SK-N-SH treated with all-trans-retinoic acid at 6 μM for 48 hours (cell line): ENCODE data around the gene LGR5.
A peak's percentile ranks its signal among the peaks of the same experiment; 100 is the strongest.

Experiments
- ATAC-seq: fragments of 200-7000 bp; cut with Tn5 transposase; 3 replicates; pipeline ENCODE4 v1.9.1; 2020; ENCODE audit warnings: mild to moderate bottlenecking, moderate library complexity
- ARNTL ChIP-seq: fragments of 450-650 bp; formaldehyde crosslinking; IDR thresholded peaks from 2 replicates; pipeline ENCODE4 v1.5.0; 2020; ENCODE audit warnings: low read depth, mild to moderate bottlenecking, moderate library complexity, borderline replicate concordance
- BACH2 ChIP-seq: fragments of 250-450 bp; sonication (Bioruptor Pico); IDR thresholded peaks from 2 replicates; pipeline ENCODE4 v1.9.0; 2021; ENCODE audit warnings: mild to moderate bottlenecking, borderline replicate concordance
- CSDC2 ChIP-seq: fragments of 250-450 bp; sonication (Bioruptor Pico); IDR thresholded peaks from 2 replicates; pipeline ENCODE4 v1.5.0; 2020; ENCODE audit warnings: mild to moderate bottlenecking, moderate library complexity
- CSRNP3 ChIP-seq: fragments of 250-450 bp; sonication (Bioruptor Pico); IDR thresholded peaks from 2 replicates; pipeline ENCODE4 v1.5.1; 2021; ENCODE audit warnings: mild to moderate bottlenecking, moderate library complexity
- ESRRG ChIP-seq: fragments of 250-450 bp; sonication (Bioruptor Pico); IDR thresholded peaks from 2 replicates; pipeline ENCODE4 v1.6.1; 2021; ENCODE audit warnings: mild to moderate bottlenecking
- GLIS3 ChIP-seq: fragments of 250-450 bp; sonication (Bioruptor Pico); IDR thresholded peaks from 2 replicates; pipeline ENCODE4 v1.5.0; 2020; ENCODE audit warnings: mild to moderate bottlenecking, moderate library complexity
- ISL1 ChIP-seq: fragments of 250-450 bp; sonication (Bioruptor Pico); IDR thresholded peaks from 2 replicates; pipeline ENCODE4 v2.1.2; 2022; ENCODE audit warnings: mild to moderate bottlenecking, moderate library complexity
- OSR1 ChIP-seq: fragments of 250-450 bp; sonication (Bioruptor Pico); IDR thresholded peaks from 2 replicates; pipeline ENCODE4 v1.8.0; 2022; ENCODE audit warnings: moderate library complexity, mild to moderate bottlenecking, inconsistent platforms
- PPARA ChIP-seq: fragments of 250-450 bp; sonication (Bioruptor Pico); IDR thresholded peaks from 2 replicates; pipeline ENCODE4 v1.5.0; 2020; ENCODE audit warnings: mild to moderate bottlenecking, borderline replicate concordance
- RARB ChIP-seq: fragments of 250-450 bp; sonication (Bioruptor Pico); IDR thresholded peaks from 2 replicates; pipeline ENCODE4 v1.8.0; 2021; ENCODE audit warnings: mild to moderate bottlenecking, moderate library complexity
- SNAI2 ChIP-seq: fragments of 250-450 bp; sonication (Bioruptor Pico); IDR thresholded peaks from 2 replicates; pipeline ENCODE4 v1.5.0; 2020; ENCODE audit warnings: mild to moderate bottlenecking, moderate library complexity
- TCF4 ChIP-seq: fragments of 250-450 bp; sonication (Bioruptor Pico); IDR thresholded peaks from 2 replicates; pipeline ENCODE4 v1.8.0; 2021; ENCODE audit warnings: mild to moderate bottlenecking, moderate library complexity, borderline replicate concordance
- TOX ChIP-seq: fragments of 250-450 bp; sonication (Bioruptor Pico); IDR thresholded peaks from 2 replicates; pipeline ENCODE4 v1.8.0; 2021; ENCODE audit warnings: mild to moderate bottlenecking, moderate library complexity, borderline replicate concordance
- TSHZ2 ChIP-seq: fragments of 250-450 bp; sonication (Bioruptor Pico); IDR thresholded peaks from 2 replicates; pipeline ENCODE4 v1.5.0; 2020; ENCODE audit warnings: mild to moderate bottlenecking, moderate library complexity
- ZC3H10 ChIP-seq: fragments of 250-450 bp; sonication (Bioruptor Pico); IDR thresholded peaks from 2 replicates; pipeline ENCODE4 v1.5.1; 2021; ENCODE audit warnings: mild to moderate bottlenecking, moderate library complexity
- ZFP3 ChIP-seq: fragments of 250-450 bp; sonication (Bioruptor Pico); IDR thresholded peaks from 2 replicates; pipeline ENCODE4 v1.5.0; 2020; ENCODE audit warnings: mild to moderate bottlenecking, moderate library complexity
- ZFP30 ChIP-seq: fragments of 450-650 bp; formaldehyde crosslinking; IDR thresholded peaks from 2 replicates; pipeline ENCODE4 v1.5.0; 2022; ENCODE audit warnings: mild to moderate bottlenecking, moderate library complexity
- ZNF70 ChIP-seq: fragments of 450-650 bp; formaldehyde crosslinking; IDR thresholded peaks from 2 replicates; pipeline ENCODE4 v1.5.0; 2020; ENCODE audit warnings: mild to moderate bottlenecking, moderate library complexity
- ZNF8 ChIP-seq: fragments of 450-650 bp; formaldehyde crosslinking; IDR thresholded peaks from 2 replicates; pipeline ENCODE4 v1.5.0; 2020; ENCODE audit warnings: mild to moderate bottlenecking, moderate library complexity
- TF ChIP-seq, protein P1 (sequence below): fragments of 250-450 bp; sonication (Bioruptor Pico); IDR thresholded peaks from 2 replicates; pipeline ENCODE4 v1.8.0; 2021; ENCODE audit warnings: low read depth, mild to moderate bottlenecking, moderate library complexity, borderline replicate concordance
- TF ChIP-seq, protein P2 (sequence below): fragments of 250-450 bp; sonication (Bioruptor Pico); IDR thresholded peaks from 2 replicates; pipeline ENCODE4 v1.5.1; 2020; ENCODE audit warnings: low read depth, mild to moderate bottlenecking, moderate library complexity
- TF ChIP-seq, protein P3 (sequence below): fragments of 250-450 bp; sonication (Bioruptor Pico); IDR thresholded peaks from 2 replicates; pipeline ENCODE4 v1.8.0; 2020; ENCODE audit warnings: mild to moderate bottlenecking, moderate library complexity, borderline replicate concordance

LGR5 gene

GRCh38 chr12:71475280-71475679, 35.7 kb downstream of the LGR5 start:
- no peak for ATAC-seq
- TF ChIP-seq ZFP3 (CRISPR knock-in tag): no peak
- no peak for TF ChIP-seq ZNF70
- TF ChIP-seq TSHZ2: no peak
- TF ChIP-seq OSR1 (CRISPR knock-in tag): no peak
- TF ChIP-seq ZFP30 (CRISPR knock-in tag): no peak
- no peak for TF ChIP-seq BACH2 (CRISPR knock-in tag)
- TF ChIP-seq ARNTL: no peak
- TF ChIP-seq, protein P1, sequence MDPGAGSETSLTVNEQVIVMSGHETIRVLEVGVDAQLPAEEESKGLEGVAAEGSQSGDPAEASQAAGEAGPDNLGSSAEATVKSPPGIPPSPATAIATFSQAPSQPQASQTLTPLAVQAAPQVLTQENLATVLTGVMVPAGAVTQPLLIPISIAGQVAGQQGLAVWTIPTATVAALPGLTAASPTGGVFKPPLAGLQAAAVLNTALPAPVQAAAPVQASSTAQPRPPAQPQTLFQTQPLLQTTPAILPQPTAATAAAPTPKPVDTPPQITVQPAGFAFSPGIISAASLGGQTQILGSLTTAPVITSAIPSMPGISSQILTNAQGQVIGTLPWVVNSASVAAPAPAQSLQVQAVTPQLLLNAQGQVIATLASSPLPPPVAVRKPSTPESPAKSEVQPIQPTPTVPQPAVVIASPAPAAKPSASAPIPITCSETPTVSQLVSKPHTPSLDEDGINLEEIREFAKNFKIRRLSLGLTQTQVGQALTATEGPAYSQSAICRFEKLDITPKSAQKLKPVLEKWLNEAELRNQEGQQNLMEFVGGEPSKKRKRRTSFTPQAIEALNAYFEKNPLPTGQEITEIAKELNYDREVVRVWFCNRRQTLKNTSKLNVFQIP: no peak
- no peak for TF ChIP-seq SNAI2 (CRISPR knock-in tag)
- no peak for TF ChIP-seq GLIS3 (CRISPR knock-in tag)
- no peak for TF ChIP-seq CSDC2 (CRISPR knock-in tag)
- no peak for TF ChIP-seq ZNF8 (CRISPR knock-in tag)
- TF ChIP-seq ZC3H10 (CRISPR knock-in tag): no peak
- TF ChIP-seq, protein P2, sequence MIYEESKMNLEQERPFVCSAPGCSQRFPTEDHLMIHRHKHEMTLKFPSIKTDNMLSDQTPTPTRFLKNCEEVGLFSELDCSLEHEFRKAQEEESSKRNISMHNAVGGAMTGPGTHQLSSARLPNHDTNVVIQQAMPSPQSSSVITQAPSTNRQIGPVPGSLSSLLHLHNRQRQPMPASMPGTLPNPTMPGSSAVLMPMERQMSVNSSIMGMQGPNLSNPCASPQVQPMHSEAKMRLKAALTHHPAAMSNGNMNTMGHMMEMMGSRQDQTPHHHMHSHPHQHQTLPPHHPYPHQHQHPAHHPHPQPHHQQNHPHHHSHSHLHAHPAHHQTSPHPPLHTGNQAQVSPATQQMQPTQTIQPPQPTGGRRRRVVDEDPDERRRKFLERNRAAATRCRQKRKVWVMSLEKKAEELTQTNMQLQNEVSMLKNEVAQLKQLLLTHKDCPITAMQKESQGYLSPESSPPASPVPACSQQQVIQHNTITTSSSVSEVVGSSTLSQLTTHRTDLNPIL (CRISPR knock-in tag): no peak
- TF ChIP-seq PPARA (CRISPR knock-in tag): no peak
- TF ChIP-seq, protein P3, sequence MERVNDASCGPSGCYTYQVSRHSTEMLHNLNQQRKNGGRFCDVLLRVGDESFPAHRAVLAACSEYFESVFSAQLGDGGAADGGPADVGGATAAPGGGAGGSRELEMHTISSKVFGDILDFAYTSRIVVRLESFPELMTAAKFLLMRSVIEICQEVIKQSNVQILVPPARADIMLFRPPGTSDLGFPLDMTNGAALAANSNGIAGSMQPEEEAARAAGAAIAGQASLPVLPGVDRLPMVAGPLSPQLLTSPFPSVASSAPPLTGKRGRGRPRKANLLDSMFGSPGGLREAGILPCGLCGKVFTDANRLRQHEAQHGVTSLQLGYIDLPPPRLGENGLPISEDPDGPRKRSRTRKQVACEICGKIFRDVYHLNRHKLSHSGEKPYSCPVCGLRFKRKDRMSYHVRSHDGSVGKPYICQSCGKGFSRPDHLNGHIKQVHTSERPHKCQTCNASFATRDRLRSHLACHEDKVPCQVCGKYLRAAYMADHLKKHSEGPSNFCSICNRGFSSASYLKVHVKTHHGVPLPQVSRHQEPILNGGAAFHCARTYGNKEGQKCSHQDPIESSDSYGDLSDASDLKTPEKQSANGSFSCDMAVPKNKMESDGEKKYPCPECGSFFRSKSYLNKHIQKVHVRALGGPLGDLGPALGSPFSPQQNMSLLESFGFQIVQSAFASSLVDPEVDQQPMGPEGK: no peak
- no peak for TF ChIP-seq ESRRG (CRISPR knock-in tag)
- TF ChIP-seq TCF4 (CRISPR knock-in tag): no peak
- no peak for TF ChIP-seq CSRNP3 (CRISPR knock-in tag)
- TF ChIP-seq, all 23 proteins: peak for 0

GRCh38 chr12:71476513-71476912, 36.9 kb downstream of the LGR5 start:
- peak; percentile 88 for ATAC-seq
- TF ChIP-seq ESRRG (CRISPR knock-in tag) (no peak), ZFP3 (CRISPR knock-in tag) (no peak), GLIS3 (CRISPR knock-in tag) (no peak), ZFP30 (CRISPR knock-in tag) (no peak), TSHZ2 (no peak), ISL1 (no peak), ARNTL (no peak), PPARA (CRISPR knock-in tag) (no peak), ZC3H10 (CRISPR knock-in tag) (no peak), CSRNP3 (CRISPR knock-in tag) (no peak), SNAI2 (CRISPR knock-in tag) (no peak), TOX (CRISPR knock-in tag) (no peak), ZNF70 (no peak), RARB (no peak), CSDC2 (CRISPR knock-in tag) (no peak), ZNF8 (CRISPR knock-in tag) (no peak)
- TF ChIP-seq, protein P2 (CRISPR knock-in tag): no peak
- TF ChIP-seq, protein P1: no peak
